IPS DF 19.7 (cell line): ENCODE data around the gene CCNY.
"Not testable (repeated sequence)": the region's sequence is repeated elsewhere in the genome, so short reads cannot be mapped to it uniquely, and the experiment has no call there.

Experiments used
- DNase-seq: peaks from one replicate; pipeline ENCODE4 v3.0.0-alpha.2; 2013; ENCODE audit warnings: low read depth, low spot score

Gene CCNY

GRCh38 chr10:35354257-35354656 is 17.9 kb downstream of the CCNY start:
- not testable (repeated sequence) for DNase-seq

GRCh38 chr10:35355971-35356724 is 19.8 kb downstream of the CCNY start:
- no peak for DNase-seq

GRCh38 chr10:35356725-35357092 is 20.4 kb downstream of the CCNY start:
- DNase-seq = no peak

GRCh38 chr10:35359056-35359455 is 22.7 kb downstream of the CCNY start:
- no peak for DNase-seq

GRCh38 chr10:35359873-35360272 is 23.6 kb downstream of the CCNY start:
- no peak for DNase-seq

GRCh38 chr10:35362701-35363350 is 26.5 kb downstream of the CCNY start:
- no peak for DNase-seq

- no peak for DNase-seq
Measured at GRCh38 chr10:35363587-35363986, 27.3 kb downstream of the CCNY start.

- no peak for DNase-seq
Measured at GRCh38 chr10:35364808-35365207, 28.5 kb downstream of the CCNY start.

GRCh38 chr10:35365994-35366393 is 29.7 kb downstream of the CCNY start:
- no peak for DNase-seq

GRCh38 chr10:35367107-35367859 is 31.0 kb downstream of the CCNY start:
- no peak for DNase-seq

GRCh38 chr10:35367982-35368381 is 31.7 kb downstream of the CCNY start:
- DNase-seq = no peak

- DNase-seq = no peak
Measured at GRCh38 chr10:35368485-35369048, 32.3 kb downstream of the CCNY start.

GRCh38 chr10:35369049-35369611 is 32.8 kb downstream of the CCNY start:
- DNase-seq = no peak

GRCh38 chr10:35371731-35372130 is 35.4 kb downstream of the CCNY start:
- no peak for DNase-seq

- no peak for DNase-seq
Measured at GRCh38 chr10:35372329-35372728, 36.0 kb downstream of the CCNY start.

GRCh38 chr10:35375091-35375765 is 38.9 kb downstream of the CCNY start:
- DNase-seq = no peak

- DNase-seq = no peak
Measured at GRCh38 chr10:35377050-35377728, 40.9 kb downstream of the CCNY start.

GRCh38 chr10:35378541-35379210 is 42.4 kb downstream of the CCNY start:
- no peak for DNase-seq

- no peak for DNase-seq
Measured at GRCh38 chr10:35379226-35380137, 43.2 kb downstream of the CCNY start.
